ACC112 (cell line): ENCODE measurements around the gene WDR90.
A peak's percentile ranks its signal among the peaks of the same experiment; 100 is the strongest.

ENCODE experiments used
- H2AFZ ChIP-seq: fragments of 200-600 bp; sonication (generic); one replicate; pipeline ENCODE4 v1.6.0; 2017; ENCODE audit warnings: antibody characterized with exemption, low read length; ENCODE audit not compliant: unreplicated experiment
- H3K27ac ChIP-seq: fragments of 200-600 bp; sonication (generic); 2 replicates; pipeline ENCODE4 v1.5.1; 2014; ENCODE audit warnings: low read depth, mild to moderate bottlenecking, antibody characterized with exemption, low read length, moderate library complexity
- H3K27me3 ChIP-seq: fragments of 200-600 bp; sonication (generic); 2 replicates; pipeline ENCODE4 v1.6.1; 2014; ENCODE audit warnings: mild to moderate bottlenecking, antibody characterized with exemption, low read length, moderate library complexity, mixed read lengths; ENCODE audit not compliant: insufficient read depth
- H3K36me3 ChIP-seq: fragments of 200-600 bp; sonication (generic); 2 replicates; pipeline ENCODE4 v1.6.1; 2016; ENCODE audit warnings: mild to moderate bottlenecking, antibody characterized with exemption, low read length, moderate library complexity, mixed read lengths; ENCODE audit not compliant: insufficient read depth
- H3K4me1 ChIP-seq: fragments of 200-600 bp; sonication (generic); one replicate; pipeline ENCODE4 v1.6.1; 2016; ENCODE audit warnings: low read length, mixed read lengths; ENCODE audit not compliant: insufficient read depth, unreplicated experiment, control insufficient read depth
- H3K4me3 ChIP-seq: fragments of 200-600 bp; sonication (generic); 2 replicates; pipeline ENCODE4 v1.5.1; 2014; ENCODE audit warnings: mild to moderate bottlenecking, low read depth, low read length
- H3K79me2 ChIP-seq: fragments of 200-600 bp; sonication (generic); one replicate; pipeline ENCODE4 v1.6.0; 2016; ENCODE audit warnings: low read length; ENCODE audit not compliant: control insufficient read depth, unreplicated experiment, insufficient read depth

Gene WDR90

GRCh38 chr16:678858-679813 is 30.0 kb downstream of the WDR90 start:
- Histone ChIP-seq H3K4me1 (peaks cover 24% of the 10 kb centered on the region), H2AFZ (peak overlapping the region; percentile 87), H3K27me3 (no peaks in the 10 kb centered on the region), H3K79me2 (peaks cover 38% of the 10 kb centered on the region), H3K27ac (peak overlapping the region; percentile 31; the same call in 1 of the 2 replicates), H3K4me3 (peak overlapping the region; percentile 83), H3K36me3 (peaks cover 16% of the 10 kb centered on the region; the same call in 1 of the 2 replicates)

- peak within 1 kb of the TSS; percentile 76 for H3K27ac ChIP-seq
- peaks cover 17% of the 10 kb centered on the region; the same call in 1 of the 2 replicates for H3K36me3 ChIP-seq
- H2AFZ ChIP-seq, result peak within 1 kb of the TSS; percentile 87
- H3K4me1 ChIP-seq, result peaks cover 24% of the 10 kb centered on the region
- peak within 1 kb of the TSS; percentile 92 for H3K4me3 ChIP-seq
- H3K79me2 ChIP-seq, result peaks cover 38% of the 10 kb centered on the region
- H3K27me3 ChIP-seq, result no peaks in the 10 kb centered on the region
These were observed 30.9 kb downstream of the WDR90 start, which contains the start of gene STUB1 for GRCh38 chr16:679814-680624. TSS of gene STUB1 (plus strand) at chr16:680410. CDS start at chr16:680526, 116 bp downstream.

- Histone ChIP-seq H3K27ac (peak overlapping the region; percentile 76), H2AFZ (peak overlapping the region; percentile 29), H3K79me2 (peaks cover 41% of the 10 kb centered on the region), H3K4me1 (peaks cover 24% of the 10 kb centered on the region), H3K27me3 (no peaks in the 10 kb centered on the region), H3K36me3 (peaks cover 23% of the 10 kb centered on the region; the same call in 1 of the 2 replicates), H3K4me3 (peak overlapping the region; percentile 92)
These were observed 31.4 kb downstream of the WDR90 start for GRCh38 chr16:680625-680945.

- peaks cover 25% of the 10 kb centered on the region; the same call in 1 of the 2 replicates for H3K36me3 ChIP-seq
- peaks cover 42% of the 10 kb centered on the region for H3K79me2 ChIP-seq
- no peaks in the 10 kb centered on the region for H3K27me3 ChIP-seq
- H3K27ac ChIP-seq, result peak overlapping the region; percentile 76
- H2AFZ ChIP-seq, result peak overlapping the region; percentile 29
- peak overlapping the region; percentile 92 for H3K4me3 ChIP-seq
- peaks cover 24% of the 10 kb centered on the region for H3K4me1 ChIP-seq
These were observed 32.0 kb downstream of the WDR90 start for GRCh38 chr16:680967-681745.

- H3K27me3 ChIP-seq, result no peaks in the 10 kb centered on the region
- H3K36me3 ChIP-seq, result peaks cover 25% of the 10 kb centered on the region; the same call in 1 of the 2 replicates
- peaks cover 24% of the 10 kb centered on the region for H3K4me1 ChIP-seq
- H3K79me2 ChIP-seq, result peaks cover 42% of the 10 kb centered on the region
- H3K4me3 ChIP-seq, result peak overlapping the region; percentile 92
- no peak overlapping the region for H3K27ac ChIP-seq
- H2AFZ ChIP-seq, result no peak overlapping the region
These were observed 32.7 kb downstream of the WDR90 start for GRCh38 chr16:681746-682427.

GRCh38 chr16:682493-683395 is 33.6 kb downstream of the WDR90 start:
- Histone ChIP-seq H3K27me3 (no peaks in the 10 kb centered on the region), H3K36me3 (peaks cover 25% of the 10 kb centered on the region; the same call in 1 of the 2 replicates), H3K79me2 (peaks cover 43% of the 10 kb centered on the region), H3K4me3 (peak overlapping the region; percentile 92), H3K27ac (no peak overlapping the region), H2AFZ (no peak overlapping the region), H3K4me1 (peaks cover 24% of the 10 kb centered on the region)

GRCh38 chr16:683396-684070 is 34.4 kb downstream of the WDR90 start:
- H3K79me2 ChIP-seq, result peaks cover 43% of the 10 kb centered on the region
- H2AFZ ChIP-seq, result no peak overlapping the region
- H3K27ac ChIP-seq, result peak overlapping the region; percentile 58
- peaks cover 25% of the 10 kb centered on the region; the same call in 1 of the 2 replicates for H3K36me3 ChIP-seq
- H3K4me1 ChIP-seq, result peaks cover 24% of the 10 kb centered on the region
- H3K27me3 ChIP-seq, result no peaks in the 10 kb centered on the region
- peak overlapping the region; percentile 92 for H3K4me3 ChIP-seq

GRCh38 chr16:684071-684794 is 35.1 kb downstream of the WDR90 start, which contains the start of gene JMJD8:
TSS of gene JMJD8 (minus strand) at chr16:684334. CDS start at chr16:684319, 15 bp downstream.
- Histone ChIP-seq H3K79me2 (peaks cover 49% of the 10 kb centered on the region), H3K4me1 (peaks cover 24% of the 10 kb centered on the region), H3K27me3 (no peaks in the 10 kb centered on the region), H2AFZ (peak within 1 kb of the TSS; percentile 25), H3K27ac (peak within 1 kb of the TSS; percentile 58), H3K4me3 (peak within 1 kb of the TSS; percentile 92), H3K36me3 (peaks cover 25% of the 10 kb centered on the region; the same call in 1 of the 2 replicates)
